A673 (cell line): ENCODE results near the gene RAB8B.
"Not testable (repeated sequence)": the region's sequence is repeated elsewhere in the genome, so short reads cannot be mapped to it uniquely, and the experiment has no call there.

Experiments used
- EZH2 ChIP-seq: fragments of 200-600 bp; sonication (generic); IDR thresholded peaks from 2 replicates; pipeline ENCODE4 v1.6.1; 2017; ENCODE audit warnings: borderline replicate concordance, low read depth, mild to moderate bottlenecking, mixed read lengths, antibody characterized with exemption, low read length; ENCODE audit not compliant: poor library complexity, severe bottlenecking
- TF ChIP-seq, protein P1 (sequence below): fragments of 300-800, 200-600 bp; sonication (generic); conservative IDR thresholded peaks from 2 replicates; pipeline ENCODE4 v1.5.1; 2017; ENCODE audit warnings: low read depth, mild to moderate bottlenecking, antibody characterized with exemption, low read length, moderate library complexity, mixed read lengths

GRCh38 chr15:63237086-63237485 is 47.7 kb downstream of the RAB8B start:
- TF ChIP-seq, protein P1, sequence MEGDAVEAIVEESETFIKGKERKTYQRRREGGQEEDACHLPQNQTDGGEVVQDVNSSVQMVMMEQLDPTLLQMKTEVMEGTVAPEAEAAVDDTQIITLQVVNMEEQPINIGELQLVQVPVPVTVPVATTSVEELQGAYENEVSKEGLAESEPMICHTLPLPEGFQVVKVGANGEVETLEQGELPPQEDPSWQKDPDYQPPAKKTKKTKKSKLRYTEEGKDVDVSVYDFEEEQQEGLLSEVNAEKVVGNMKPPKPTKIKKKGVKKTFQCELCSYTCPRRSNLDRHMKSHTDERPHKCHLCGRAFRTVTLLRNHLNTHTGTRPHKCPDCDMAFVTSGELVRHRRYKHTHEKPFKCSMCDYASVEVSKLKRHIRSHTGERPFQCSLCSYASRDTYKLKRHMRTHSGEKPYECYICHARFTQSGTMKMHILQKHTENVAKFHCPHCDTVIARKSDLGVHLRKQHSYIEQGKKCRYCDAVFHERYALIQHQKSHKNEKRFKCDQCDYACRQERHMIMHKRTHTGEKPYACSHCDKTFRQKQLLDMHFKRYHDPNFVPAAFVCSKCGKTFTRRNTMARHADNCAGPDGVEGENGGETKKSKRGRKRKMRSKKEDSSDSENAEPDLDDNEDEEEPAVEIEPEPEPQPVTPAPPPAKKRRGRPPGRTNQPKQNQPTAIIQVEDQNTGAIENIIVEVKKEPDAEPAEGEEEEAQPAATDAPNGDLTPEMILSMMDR: not testable (repeated sequence)
- TF ChIP-seq EZH2: not testable (repeated sequence)
